GF-D8 (cell line): ENCODE results near the gene MRPS23.

ENCODE experiments used
- DNase-seq: peaks from one replicate; lab custom pipeline; 2025; lab: John Stamatoyannopoulos, UW

MRPS23 gene

DNA sequence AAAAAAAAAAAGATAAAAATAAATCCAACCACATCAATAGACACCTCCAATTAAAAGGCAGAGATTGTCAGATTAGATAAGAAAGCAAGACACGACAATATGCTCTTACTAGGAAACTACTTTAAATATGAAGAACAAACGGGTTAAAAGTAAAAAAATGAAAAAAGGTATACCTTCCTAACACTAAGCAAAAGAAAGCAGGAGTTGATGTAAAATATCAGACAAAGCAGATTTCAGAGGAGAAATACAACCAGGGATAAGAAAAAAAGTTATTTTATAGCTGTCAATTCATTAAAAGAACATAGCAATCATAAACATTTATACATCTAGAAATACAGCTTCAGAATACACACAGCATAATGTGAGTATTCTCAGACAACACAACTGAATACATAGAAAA is 55.0 kb downstream of the MRPS23 start:
- no peak for DNase-seq

GRCh38 chr17:57788725-57789124 is 61.1 kb downstream of the MRPS23 start:
- no peak for DNase-seq

- no peak for DNase-seq
Measured at GRCh38 chr17:57785022-57785421, 64.8 kb downstream of the MRPS23 start.
